SK-N-SH (cell line): ENCODE measurements around the gene ANKRD44.

Experiments
- CTCF ChIP-seq: fragments of 200-600 bp; sonication (generic); IDR thresholded peaks from 2 replicates; pipeline ENCODE4 v1.6.1; 2017; ENCODE audit warnings: antibody characterized with exemption, mild to moderate bottlenecking, moderate library complexity
- REST ChIP-seq: IDR thresholded peaks from 2 replicates; pipeline ENCODE4 v1.6.1; 2012; ENCODE audit warnings: mild to moderate bottlenecking, low read depth, low read length, moderate library complexity

GRCh38 chr2:197339496-197340220 lies 29.1 kb upstream of the ANKRD44 start:
- TF ChIP-seq CTCF (no peak), REST (no peak)
